Activated T-helper 17 cell treated with anti-CD3 and anti-CD28 coated beads, Interleukin-2, amount 50 U/mL, for 72 hours (primary cell): ENCODE results near the gene SLC26A4. TPM values are rescaled to one million over a fixed set of nuclear protein-coding genes. Genes with fewer than 3 reads are reported as not detected.

Experiments used
- ATAC-seq: fragments of 150-1000 bp; cut with Tn5 transposase; replicated peaks from 2 replicates; pipeline ENCODE4 v1.10.0; 2021; ENCODE audit warnings: mild to moderate bottlenecking, moderate library complexity
- H3K27ac Mint-ChIP-seq: one replicate; pipeline ENCODE4 v1.8.0; 2022; ENCODE audit warnings: mixed read lengths
- H3K27me3 Mint-ChIP-seq: one replicate; pipeline ENCODE4 v1.8.0; 2022; ENCODE audit warnings: mixed read lengths
- H3K36me3 Mint-ChIP-seq: one replicate; pipeline ENCODE4 v1.8.0; 2022; ENCODE audit warnings: low read depth, mild to moderate bottlenecking, mixed read lengths
- H3K4me1 Mint-ChIP-seq: one replicate; pipeline ENCODE4 v1.8.0; 2022; ENCODE audit warnings: mixed read lengths
- H3K4me3 Mint-ChIP-seq: one replicate; pipeline ENCODE4 v1.8.0; 2022; ENCODE audit warnings: mild to moderate bottlenecking, mixed read lengths
- H3K9me3 Mint-ChIP-seq: one replicate; pipeline ENCODE4 v1.8.0; 2022; ENCODE audit warnings: mixed read lengths
- total RNA-seq, 2 donors: library from RNA; stranded (reverse); gene quantifications; one replicate each; pipeline ENCODE4 v1.2.3, GENCODE V29; 2022

The SLC26A4 gene
- total RNA-seq, 2 donors from 2014 or later, result 14.7 to 27.5 TPM

GRCh38 chr7:107725138-107725740, 64.6 kb downstream of the SLC26A4 start:
- H3K27ac Mint-ChIP-seq, result no peak overlapping the region
- H3K27me3 Mint-ChIP-seq, result peaks cover 12% of the 10 kb centered on the region
- no peaks in the 10 kb centered on the region for H3K9me3 Mint-ChIP-seq
- H3K36me3 Mint-ChIP-seq, result no peaks in the 10 kb centered on the region
- H3K4me3 Mint-ChIP-seq, result no peak overlapping the region
- peak; percentile 52 for ATAC-seq
- no peaks in the 10 kb centered on the region for H3K4me1 Mint-ChIP-seq

- Mint-ChIP-seq H3K4me3 (no peak overlapping the region), H3K4me1 (no peaks in the 10 kb centered on the region), H3K27me3 (peaks cover 12% of the 10 kb centered on the region), H3K36me3 (no peaks in the 10 kb centered on the region), H3K9me3 (no peaks in the 10 kb centered on the region), H3K27ac (no peak overlapping the region)
- ATAC-seq, result no peak
Measured at GRCh38 chr7:107726356-107727130, 65.9 kb downstream of the SLC26A4 start.

- Mint-ChIP-seq H3K4me3 (no peak overlapping the region), H3K27me3 (peaks cover 12% of the 10 kb centered on the region), H3K9me3 (no peaks in the 10 kb centered on the region), H3K27ac (no peak overlapping the region), H3K4me1 (no peaks in the 10 kb centered on the region), H3K36me3 (no peaks in the 10 kb centered on the region)
- ATAC-seq, result no peak
Measured at GRCh38 chr7:107728276-107728675, 67.6 kb downstream of the SLC26A4 start.

- Mint-ChIP-seq H3K4me1 (peaks cover 19% of the 10 kb centered on the region), H3K27ac (peak overlapping the region; percentile 100), H3K27me3 (no peaks in the 10 kb centered on the region), H3K9me3 (no peaks in the 10 kb centered on the region), H3K36me3 (peaks cover 43% of the 10 kb centered on the region), H3K4me3 (peak overlapping the region; percentile 98)
- peak; percentile 46 for ATAC-seq
Measured at GRCh38 chr7:107742678-107743566, 82.3 kb downstream of the SLC26A4 start.

DNA sequence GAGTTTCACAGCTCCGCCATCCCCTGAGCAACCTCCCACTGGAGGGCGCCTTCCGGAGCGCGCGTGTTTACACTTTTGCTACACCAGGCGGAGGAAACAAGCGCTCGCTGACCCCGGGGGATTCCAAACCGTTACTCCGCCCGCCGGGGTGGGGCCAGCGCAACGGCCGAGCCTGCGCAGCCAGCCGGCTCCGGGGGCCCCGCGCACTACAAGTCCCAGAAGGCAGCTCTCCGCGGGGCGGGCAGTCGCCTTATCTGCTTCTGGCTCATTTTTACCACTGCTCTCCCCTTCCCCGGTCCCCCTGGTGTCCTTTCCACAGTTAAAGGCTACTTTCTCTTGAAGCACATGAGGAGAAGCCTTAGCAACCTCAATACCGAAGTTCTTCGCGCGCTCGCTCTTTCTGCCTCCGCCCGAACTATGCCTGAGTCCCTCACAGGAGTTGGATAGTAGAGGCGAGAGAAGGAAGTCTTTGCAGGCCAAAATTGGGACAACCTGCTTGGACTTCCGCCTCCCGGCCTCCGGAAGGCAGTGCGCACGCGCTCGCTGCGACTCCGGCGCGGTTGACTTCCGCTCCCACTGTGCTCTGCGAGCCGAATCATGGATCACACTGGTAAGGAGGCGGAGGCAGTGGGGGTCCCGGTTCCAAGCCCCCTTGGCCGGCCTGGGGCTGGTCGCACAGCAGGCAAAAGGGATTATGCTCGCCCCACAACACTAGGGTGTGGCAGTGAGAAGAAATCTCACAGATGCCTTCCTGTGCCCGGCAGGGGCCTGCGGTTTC, 83.1 kb downstream of the SLC26A4 start, which contains the start of gene CBLL1:
Gene CBLL1, plus strand, starts transcription at position 576 of the 778 bp plus-strand sequence. Its CDS starts 22 bp downstream, at position 598.
- no peaks in the 10 kb centered on the region for H3K9me3 Mint-ChIP-seq
- peak; percentile 91 for ATAC-seq
- no peaks in the 10 kb centered on the region for H3K27me3 Mint-ChIP-seq
- peak within 1 kb of the TSS; percentile 100 for H3K27ac Mint-ChIP-seq
- peak within 1 kb of the TSS; percentile 98 for H3K4me3 Mint-ChIP-seq
- H3K36me3 Mint-ChIP-seq, result peaks cover 49% of the 10 kb centered on the region
- H3K4me1 Mint-ChIP-seq, result peaks cover 23% of the 10 kb centered on the region

- ATAC-seq, result peak; percentile 48
- no peaks in the 10 kb centered on the region for H3K9me3 Mint-ChIP-seq
- H3K27ac Mint-ChIP-seq, result peak overlapping the region; percentile 100
- H3K36me3 Mint-ChIP-seq, result peaks cover 54% of the 10 kb centered on the region
- H3K4me1 Mint-ChIP-seq, result peaks cover 23% of the 10 kb centered on the region
- H3K27me3 Mint-ChIP-seq, result no peaks in the 10 kb centered on the region
- H3K4me3 Mint-ChIP-seq, result peak overlapping the region; percentile 98
Measured at GRCh38 chr7:107744345-107744750, 83.7 kb downstream of the SLC26A4 start.

DNA sequence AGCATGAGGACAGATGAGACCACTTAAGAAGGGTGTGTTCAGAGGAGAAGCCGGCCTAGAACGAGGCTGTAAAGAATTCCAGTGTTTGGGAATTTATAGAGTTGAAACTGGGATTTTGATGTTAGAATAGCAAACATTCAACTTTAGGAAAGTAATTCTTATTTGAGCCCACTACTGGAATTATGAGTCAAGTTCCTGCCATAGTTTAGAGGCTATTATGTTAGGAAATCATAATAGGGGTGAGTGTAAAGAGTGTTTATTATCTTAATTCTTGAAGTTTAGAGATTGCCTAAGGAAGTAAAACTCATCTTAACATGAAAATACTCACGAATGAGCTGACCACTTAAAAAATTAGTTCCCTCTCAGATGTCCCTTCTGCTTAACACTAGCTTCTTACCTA, 85.4 kb downstream of the SLC26A4 start:
- Mint-ChIP-seq H3K4me3 (peak overlapping the region; percentile 98), H3K9me3 (no peaks in the 10 kb centered on the region), H3K4me1 (peaks cover 29% of the 10 kb centered on the region), H3K27me3 (no peaks in the 10 kb centered on the region), H3K36me3 (peaks cover 71% of the 10 kb centered on the region), H3K27ac (peak overlapping the region; percentile 100)
- ATAC-seq, result no peak

DNA sequence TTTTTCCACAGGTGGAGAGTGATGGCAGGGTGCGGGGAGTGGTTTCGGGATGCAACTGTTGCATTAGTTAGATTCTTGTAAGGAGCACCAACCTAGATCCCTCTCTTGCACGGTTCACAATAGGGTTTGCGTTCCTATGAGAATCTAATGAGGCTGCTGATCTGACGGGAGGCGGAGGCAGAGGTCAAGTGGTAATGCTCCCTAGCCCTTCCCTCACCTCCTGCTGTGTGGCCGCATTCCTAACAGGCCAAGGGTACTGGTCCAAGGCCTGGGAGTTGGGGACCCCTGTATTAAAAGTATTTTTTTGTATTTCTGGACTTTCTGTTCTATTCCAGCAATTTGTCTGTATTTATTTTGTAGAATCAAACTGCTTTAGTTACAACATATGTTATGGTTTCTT, 90.5 kb downstream of the SLC26A4 start:
- H3K27me3 Mint-ChIP-seq, result no peaks in the 10 kb centered on the region
- H3K4me3 Mint-ChIP-seq, result no peak overlapping the region
- peaks cover 20% of the 10 kb centered on the region for H3K4me1 Mint-ChIP-seq
- no peaks in the 10 kb centered on the region for H3K9me3 Mint-ChIP-seq
- H3K36me3 Mint-ChIP-seq, result peaks cover 97% of the 10 kb centered on the region
- no peak for ATAC-seq
- no peak overlapping the region for H3K27ac Mint-ChIP-seq

GRCh38 chr7:107754642-107755041, 94.0 kb downstream of the SLC26A4 start:
- no peak overlapping the region for H3K4me3 Mint-ChIP-seq
- peaks cover 100% of the 10 kb centered on the region for H3K36me3 Mint-ChIP-seq

GRCh38 chr7:107758667-107759066, 98.0 kb downstream of the SLC26A4 start:
- Mint-ChIP-seq H3K9me3 (no peaks in the 10 kb centered on the region), H3K4me1 (no peaks in the 10 kb centered on the region), H3K27me3 (no peaks in the 10 kb centered on the region), H3K27ac (no peak overlapping the region), H3K36me3 (peaks cover 78% of the 10 kb centered on the region), H3K4me3 (no peak overlapping the region)
- ATAC-seq, result no peak

More at GRCh38 chr7:107754642-107755041, 94.0 kb downstream of the SLC26A4 start:
- ATAC-seq, result no peak
- Mint-ChIP-seq H3K27me3 (no peaks in the 10 kb centered on the region), H3K9me3 (no peaks in the 10 kb centered on the region), H3K27ac (no peak overlapping the region), H3K4me1 (peaks cover 12% of the 10 kb centered on the region)

DNA sequence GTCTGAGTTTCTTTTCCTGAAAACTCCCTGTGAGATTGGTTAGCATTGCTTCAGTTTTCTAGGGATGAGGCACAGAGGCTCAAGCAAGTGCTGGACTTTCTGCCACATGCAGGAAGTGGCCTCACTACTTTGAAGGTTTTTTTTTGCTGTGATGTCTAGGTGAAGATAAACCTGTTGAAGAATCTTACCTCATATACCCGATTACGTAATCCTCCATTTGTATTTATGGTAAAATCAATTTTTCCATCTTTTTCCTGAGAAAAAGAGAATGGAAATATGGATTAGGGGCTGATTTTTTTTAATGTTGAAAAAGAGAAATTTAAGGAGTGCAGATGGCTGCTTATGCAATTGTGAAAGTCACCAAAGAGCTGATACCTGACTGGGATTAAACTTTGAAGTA, 106.8 kb downstream of the SLC26A4 start:
- ATAC-seq, result no peak
- no peaks in the 10 kb centered on the region for H3K9me3 Mint-ChIP-seq
- no peak overlapping the region for H3K4me3 Mint-ChIP-seq
- H3K27ac Mint-ChIP-seq, result no peak overlapping the region
- no peaks in the 10 kb centered on the region for H3K27me3 Mint-ChIP-seq
- H3K36me3 Mint-ChIP-seq, result no peaks in the 10 kb centered on the region
- H3K4me1 Mint-ChIP-seq, result peaks cover 9% of the 10 kb centered on the region
